GM21619 (cell line): Measurements from ENCODE around the gene TMEM94.

ENCODE experiments used
- ATAC-seq: cut with Tn5 transposase; IDR thresholded peaks from one replicate; pipeline ENCODE4 v1.9.1; 2021; ENCODE audit not compliant: unreplicated experiment

The TMEM94 gene

DNA sequence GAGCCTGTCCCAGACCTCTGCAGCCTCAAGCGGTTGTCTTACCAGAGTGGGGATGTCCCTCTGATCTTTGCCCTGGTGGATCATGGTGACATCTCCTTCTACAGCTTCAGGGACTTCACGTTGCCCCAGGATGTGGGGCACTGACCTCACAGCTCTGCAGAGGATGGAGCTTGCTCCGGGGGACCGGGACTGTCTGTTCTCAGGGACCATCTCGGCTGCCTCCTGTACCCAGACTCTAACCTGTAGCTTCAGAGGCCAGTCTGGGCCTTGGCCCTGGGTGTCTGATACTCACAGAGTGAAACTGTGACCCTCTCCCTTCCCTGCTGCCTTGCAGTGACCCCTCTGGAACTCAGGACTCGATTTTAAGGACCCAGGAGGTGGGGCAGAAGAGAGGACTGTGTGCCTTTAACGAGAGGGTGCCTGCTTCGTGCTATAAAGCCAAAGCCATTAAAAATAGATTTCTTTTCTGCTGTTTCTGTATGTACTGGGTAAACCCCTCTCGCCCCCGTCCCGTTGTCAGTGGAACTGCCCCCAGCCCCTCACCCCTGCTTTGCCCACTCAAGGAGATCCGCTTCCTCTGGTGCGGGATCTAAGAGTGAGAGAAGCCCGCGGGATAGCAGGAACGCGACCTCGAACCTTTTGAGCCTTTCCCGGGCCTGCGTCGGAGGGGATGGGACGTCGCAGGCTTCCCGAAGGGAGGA, 68.0 kb downstream of the TMEM94 start:
- no peak for ATAC-seq

- peak; percentile 72 for ATAC-seq
Measured at GRCh38 chr17:75524970-75525805, 68.8 kb downstream of the TMEM94 start, which contains the start of gene LLGL2. Gene LLGL2 (plus strand): TSS chr17:75525697. CDS start chr17:75543427, 17,730 bp downstream.

GRCh38 chr17:75525806-75526554, 69.5 kb downstream of the TMEM94 start:
- ATAC-seq, result no peak

- no peak for ATAC-seq
Measured at GRCh38 chr17:75526555-75527270, 70.3 kb downstream of the TMEM94 start.

DNA sequence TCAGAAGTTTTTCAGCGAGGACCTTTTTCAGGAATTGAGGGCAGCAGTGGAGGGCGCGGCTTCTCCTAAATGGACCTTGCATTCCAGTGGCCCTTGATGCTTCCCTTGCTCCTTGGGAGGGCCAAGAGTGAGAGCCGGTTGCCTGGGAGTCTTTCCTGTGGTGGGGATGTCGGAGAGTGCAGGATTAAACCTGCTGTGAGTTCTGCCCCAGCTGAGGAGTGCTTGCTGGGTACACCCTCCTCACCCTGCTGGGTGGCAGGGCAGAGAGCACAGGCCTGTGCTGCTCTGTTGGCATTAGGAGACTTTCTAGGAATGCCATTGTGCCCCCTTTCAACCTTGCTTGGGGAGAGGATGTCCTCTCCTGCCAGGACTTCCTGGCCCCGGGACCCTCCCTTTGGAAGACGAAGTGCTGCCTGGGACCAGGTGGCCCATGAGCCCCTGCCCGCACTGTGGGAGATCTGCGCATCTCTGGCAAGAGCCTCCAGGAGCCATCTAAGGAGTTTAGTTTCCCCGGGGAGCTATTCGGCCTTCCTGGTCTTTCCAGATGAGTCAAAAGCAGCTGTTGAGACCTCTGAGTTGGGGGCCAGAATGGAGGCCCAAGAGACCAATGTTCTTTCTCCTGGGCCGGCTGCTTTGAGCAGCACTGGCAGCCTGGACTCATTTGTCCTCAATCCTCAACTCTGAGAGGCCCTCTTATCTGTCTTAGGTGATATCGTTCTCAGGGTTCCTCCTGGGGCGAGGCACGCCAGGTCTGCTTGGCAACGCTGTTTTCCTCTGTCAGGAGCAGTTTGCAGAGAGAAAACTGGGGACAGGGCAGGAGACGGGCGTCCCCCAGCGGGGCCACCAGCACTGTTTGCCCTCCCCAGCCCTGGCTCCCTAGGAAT, 74.6 kb downstream of the TMEM94 start:
- ATAC-seq, result no peak

DNA sequence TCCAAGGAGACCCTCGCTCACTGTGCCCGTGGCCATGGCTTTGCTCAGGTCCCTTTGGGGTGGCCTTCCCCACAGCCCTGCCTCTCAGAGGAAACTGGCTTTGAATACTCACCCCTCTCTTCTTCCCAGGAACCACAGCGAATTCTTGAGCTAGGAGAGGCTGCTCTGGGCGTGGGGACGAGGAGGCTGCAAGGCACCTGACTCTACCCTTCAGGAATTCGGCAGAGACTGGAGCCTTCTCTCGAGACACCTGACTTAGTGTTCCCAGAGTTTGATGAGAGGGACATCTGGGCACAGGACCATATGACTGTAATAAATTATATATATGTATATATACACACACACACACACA, 75.3 kb downstream of the TMEM94 start:
- no peak for ATAC-seq

DNA sequence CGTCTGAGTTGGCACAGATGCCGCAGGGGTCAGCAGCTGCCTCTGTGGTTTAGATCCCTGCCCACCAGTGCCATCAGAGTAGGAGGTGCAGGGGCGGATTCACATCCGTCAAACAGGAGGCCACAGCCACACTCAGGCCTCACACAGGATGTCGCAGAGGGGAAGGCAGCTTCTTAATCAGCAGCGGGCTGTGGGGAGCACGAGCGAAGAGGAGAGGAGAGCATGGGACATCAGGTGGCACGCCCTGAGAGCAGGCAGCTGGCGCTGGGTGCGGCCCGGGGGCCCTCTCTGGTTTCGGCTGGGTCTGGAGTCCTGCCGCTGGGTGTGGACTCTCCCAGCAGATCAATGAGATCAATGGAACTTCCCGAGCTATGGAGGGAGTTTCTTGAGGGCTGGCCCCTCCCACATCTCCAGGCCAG, 78.7 kb downstream of the TMEM94 start:
- ATAC-seq, result no peak

- ATAC-seq, result no peak
Measured at GRCh38 chr17:75535871-75536270, 79.4 kb downstream of the TMEM94 start.

DNA sequence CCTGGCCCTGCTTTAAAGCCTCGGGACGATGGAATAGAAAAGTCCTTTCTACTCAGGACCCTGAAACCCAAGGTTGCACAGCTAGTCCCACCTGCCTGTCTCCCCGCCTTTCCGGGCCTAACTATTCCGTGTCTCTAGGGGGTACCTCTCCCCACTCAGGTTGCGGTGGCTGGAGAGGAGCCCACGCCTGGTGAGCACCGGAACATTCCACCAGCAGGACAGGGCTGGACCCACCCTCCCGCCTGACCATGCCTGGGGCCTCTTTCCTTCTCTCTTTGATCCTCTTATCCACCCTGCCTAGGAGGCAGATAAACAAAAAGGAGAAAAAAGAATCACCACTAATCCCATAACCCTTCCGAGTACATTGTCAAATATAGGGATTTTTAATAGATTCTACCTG, 79.9 kb downstream of the TMEM94 start:
- ATAC-seq, result no peak

DNA sequence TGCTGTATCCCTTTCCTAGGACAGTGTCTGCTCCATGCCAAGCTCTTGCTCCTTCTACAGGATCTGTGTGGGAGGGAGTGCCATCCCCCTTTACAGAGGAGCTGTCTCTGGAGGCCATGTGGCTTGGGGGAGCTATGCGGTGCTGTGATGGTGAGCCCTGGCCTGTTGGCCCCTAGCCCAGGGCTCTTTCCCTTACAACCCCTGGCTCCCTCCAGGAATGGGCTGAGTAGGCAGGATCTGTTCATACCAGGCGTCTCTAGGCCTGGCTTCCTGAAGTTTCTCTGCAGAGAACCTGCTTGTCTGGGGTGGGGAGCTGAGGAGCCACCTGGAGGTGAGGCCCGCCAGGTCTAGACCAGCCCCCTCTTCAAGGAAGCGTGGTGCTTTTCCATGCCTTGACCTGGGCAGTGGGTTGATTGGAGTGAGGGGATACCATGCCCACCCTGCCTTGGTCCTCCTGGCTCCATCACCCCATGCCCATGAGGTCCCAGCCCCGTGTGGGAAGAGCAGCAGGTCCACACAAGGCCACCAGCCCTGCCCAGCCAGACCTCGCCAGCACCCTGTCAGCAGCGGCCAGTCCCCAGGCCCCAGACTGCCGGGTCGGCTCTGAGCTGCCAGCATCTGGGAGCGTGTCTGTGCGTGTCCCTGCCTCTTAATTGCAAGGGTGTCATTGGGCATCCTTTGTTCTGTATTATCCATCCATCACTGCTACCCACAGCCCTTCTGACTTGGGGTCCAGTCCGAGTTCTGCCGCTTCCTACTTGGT, 83.7 kb downstream of the TMEM94 start:
- ATAC-seq, result no peak

DNA sequence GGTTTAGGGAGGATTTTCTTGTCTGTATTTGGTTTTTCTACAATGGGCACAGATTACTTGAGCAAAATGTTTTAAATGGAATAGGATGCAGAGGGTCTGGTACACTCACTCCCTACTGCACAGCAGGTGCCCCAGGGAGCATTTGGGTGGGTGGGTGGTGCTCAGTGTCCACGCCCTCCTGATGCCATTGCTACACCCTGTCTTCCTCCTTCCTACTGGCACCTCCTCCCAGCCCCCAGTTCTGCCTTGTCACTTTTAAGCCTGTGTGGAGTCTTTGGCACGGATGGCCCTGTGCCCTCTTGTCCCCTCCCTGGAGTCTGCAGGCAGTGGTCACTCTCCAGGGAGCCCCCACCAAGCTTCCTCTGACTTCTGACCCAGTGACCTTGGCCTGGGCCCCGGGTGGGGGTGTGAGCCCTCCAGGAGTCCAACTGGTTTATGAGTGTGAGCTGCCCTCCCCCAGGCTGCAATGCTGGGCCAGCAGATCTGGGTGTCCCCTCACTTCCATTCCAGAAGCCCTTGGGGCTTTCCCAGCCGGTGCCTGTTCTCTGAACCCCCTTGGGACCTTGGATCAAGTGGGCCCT, 84.6 kb downstream of the TMEM94 start:
- no peak for ATAC-seq

DNA sequence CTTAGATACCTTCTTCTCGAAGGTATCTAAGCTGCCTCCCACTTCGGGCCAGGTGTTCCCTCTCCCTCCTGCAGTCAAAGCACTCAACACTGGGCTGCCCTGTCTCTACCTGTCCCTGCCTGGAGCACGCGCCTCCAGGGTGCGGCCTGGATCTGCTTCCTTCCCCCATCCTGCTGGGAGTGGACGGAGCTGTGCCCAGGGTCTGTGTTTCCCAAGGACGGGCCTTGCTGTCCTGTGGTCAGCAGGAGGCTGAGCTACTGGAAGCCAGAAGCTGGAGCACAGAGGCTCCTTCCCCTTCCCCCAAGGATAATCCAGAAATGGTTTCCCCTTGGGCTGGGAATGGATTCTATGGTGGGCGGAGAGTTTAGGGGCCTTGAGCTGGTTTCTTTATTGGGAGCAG, 85.8 kb downstream of the TMEM94 start:
- no peak for ATAC-seq

DNA sequence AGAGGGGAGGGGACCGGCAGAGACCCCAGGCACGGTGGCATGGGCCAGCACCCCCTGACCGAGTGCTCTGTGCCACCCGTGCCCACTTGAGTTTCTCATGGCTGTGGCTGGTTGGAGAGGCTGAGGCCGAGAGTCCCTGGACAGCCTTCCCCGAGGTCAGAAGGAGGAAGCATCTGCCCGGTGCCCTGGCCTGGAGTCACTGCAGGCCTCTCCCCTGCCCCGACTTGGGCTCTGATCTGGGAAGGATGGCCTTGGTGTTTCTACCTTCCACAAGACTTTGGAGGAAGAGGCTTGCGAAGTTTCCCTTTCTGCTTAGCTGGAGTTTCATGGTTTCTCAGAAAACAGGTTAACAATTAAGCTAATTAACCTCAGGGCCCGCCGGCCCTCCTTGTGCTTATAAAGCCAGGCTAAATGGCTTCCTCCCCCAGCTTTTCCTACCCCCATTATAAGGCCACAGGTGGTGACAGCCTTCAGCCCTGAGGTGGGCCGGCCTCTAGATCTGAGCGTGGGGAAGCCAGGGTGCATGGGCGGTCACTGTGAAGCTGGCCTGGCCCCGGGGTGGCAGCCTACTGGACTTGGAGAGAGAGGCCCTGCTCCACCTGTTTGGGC, 86.4 kb downstream of the TMEM94 start:
- no peak for ATAC-seq

- no peak for ATAC-seq
Measured at GRCh38 chr17:75544250-75544649, 87.8 kb downstream of the TMEM94 start.

DNA sequence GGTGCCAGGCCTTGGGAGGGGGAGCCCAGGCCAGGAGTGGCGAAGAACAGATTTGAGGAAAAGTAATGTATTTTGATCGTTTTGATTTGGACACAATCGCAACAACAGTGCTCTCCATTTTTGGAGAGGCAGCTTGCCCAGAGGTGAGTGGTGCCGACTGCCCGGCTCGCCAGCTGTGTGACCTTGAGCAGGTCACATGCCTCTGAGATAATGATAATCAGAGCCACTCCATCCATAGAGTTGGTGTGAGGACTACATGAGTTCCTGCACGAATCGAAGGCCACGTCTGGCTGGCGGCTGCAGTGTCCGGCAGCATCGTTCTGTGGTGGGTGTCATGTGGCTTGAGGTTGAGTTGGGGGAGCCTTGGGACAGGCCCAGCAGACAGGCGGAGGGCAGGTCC, 89.7 kb downstream of the TMEM94 start:
- no peak for ATAC-seq

DNA sequence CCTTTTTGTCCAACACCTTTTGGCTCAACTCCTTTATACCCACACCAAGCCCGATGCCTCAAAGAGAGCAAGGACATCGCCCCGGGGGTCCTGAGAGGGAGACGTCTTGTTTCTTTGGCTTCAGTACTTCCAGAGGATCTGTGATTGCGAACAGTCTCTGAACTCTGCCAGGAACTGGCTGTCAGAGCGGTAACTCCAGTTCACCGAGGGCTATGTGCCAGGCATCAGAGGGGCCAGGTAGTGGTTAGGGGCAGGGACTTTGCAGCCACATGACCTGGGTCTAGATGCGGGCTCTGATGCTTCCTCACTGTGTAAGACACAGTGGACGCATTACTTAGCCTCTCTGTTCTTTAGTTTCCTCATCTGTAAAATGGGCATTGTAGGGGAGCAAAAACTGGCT, 90.7 kb downstream of the TMEM94 start:
- no peak for ATAC-seq

DNA sequence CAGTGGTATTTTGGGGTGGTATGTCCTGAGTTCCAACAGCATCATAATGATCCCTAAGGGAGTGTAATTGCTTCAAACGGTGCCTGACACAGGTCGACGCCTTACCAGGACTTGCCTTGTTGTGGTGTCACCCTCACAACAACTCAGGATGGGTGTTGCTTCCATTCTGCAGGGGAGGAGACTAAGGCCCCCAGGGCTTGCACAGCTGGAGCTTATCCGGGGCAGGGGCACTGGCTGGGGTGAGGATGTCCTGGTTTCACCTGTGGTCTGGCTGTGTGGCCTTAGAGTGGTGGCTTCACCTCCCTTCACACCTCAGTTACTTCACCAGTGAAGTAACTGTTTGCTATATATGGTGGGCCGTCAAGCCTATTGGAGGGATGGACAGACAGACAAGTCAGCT, 92.4 kb downstream of the TMEM94 start:
- no peak for ATAC-seq
